Lower leg skin (tissue), 4 donors: ENCODE measurements around the gene SLC44A4. TPM values are rescaled to one million over a fixed set of nuclear protein-coding genes. Genes with fewer than 3 reads are reported as not detected.

Experiments
- DNase-seq, 2 donors: peaks; one replicate each; pipeline ENCODE4 v3.0.0-alpha.2; 2019; ENCODE audit warnings: low spot score in 2 of 2
- H3K4me3 ChIP-seq: fragments of 200-600 bp; sonication (generic); 2 replicates; pipeline ENCODE4 v1.5.1; 2017; ENCODE audit warnings: mild to moderate bottlenecking, low read depth; ENCODE audit not compliant: poor library complexity, severe bottlenecking
- CTCF ChIP-seq, 3 donors: fragments of 450-650 bp; IDR thresholded peaks; one replicate each; pipeline ENCODE4 v1.5.1; 2016; ENCODE audit warnings: antibody characterized with exemption in 3 of 3, mild to moderate bottlenecking in 3 of 3, moderate library complexity in 2 of 3
- POLR2A ChIP-seq, 2 donors: fragments of 450-650 bp; IDR thresholded peaks; one replicate each; pipeline ENCODE4 v1.6.1; 2016 to 2017; ENCODE audit warnings: antibody characterized with exemption in 2 of 2, mild to moderate bottlenecking in 1 of 2, moderate library complexity in 1 of 2
- WGBS, 2 donors: methylation state at CpG; one replicate each; pipeline ENCODE4 v1.1.5; 2018; 5-methylcytosine and 5-hydroxymethylcytosine counted together
- intact Hi-C: fragments of 100-400 bp; cut with DNase I; formaldehyde crosslinking; loops from one replicate; pipeline ENCODE4 v1.15.0; 2023; ENCODE audit warnings: low total_unique reads
- total RNA-seq, 4 donors: library from RNA; depleted of rRNA; stranded (reverse); fragments of >200 nt; gene quantifications; one replicate each; pipeline ENCODE4 v1.1.0, GENCODE V29; 2016

The SLC44A4 gene
- total RNA-seq, 4 donors from 2014 or later, result 1.6 to 5.2 (median 3.2) TPM

- whole genome bisulfite sequencing, 2 donors, result 89 to 93% methylated on average over 7 of the region's 7 CpGs
- DNase-seq, result no peak
- H3K4me3 ChIP-seq, result no peak overlapping the region
- TF ChIP-seq POLR2A (IDR thresholded peaks at IDR 0.05) (no peak), CTCF (IDR thresholded peaks at IDR 0.05) (no peak)
- intact Hi-C loops, result no loop called here
These were observed 2.4 kb downstream of the SLC44A4 start for GRCh38 chr6:31876357-31876756.

GRCh38 chr6:31875877-31876276 lies 2.9 kb downstream of the SLC44A4 start:
- H3K4me3 ChIP-seq, result no peak overlapping the region
- TF ChIP-seq POLR2A (IDR thresholded peaks at IDR 0.05), result no peak
- no peak for TF ChIP-seq CTCF (IDR thresholded peaks at IDR 0.05)
- 66 to 70% methylated on average over 5 of the region's 5 CpGs for WGBS, 2 donors
- intact Hi-C loops, result no loop called here
- DNase-seq, result no peak

GRCh38 chr6:31874836-31875572 lies 3.8 kb downstream of the SLC44A4 start:
- no peak overlapping the region for H3K4me3 ChIP-seq
- 84 to 85% methylated on average over 5 of the region's 5 CpGs for WGBS, 2 donors

GRCh38 chr6:31874084-31874670 lies 4.6 kb downstream of the SLC44A4 start:
- intact Hi-C loops, result no loop called here
- 55 to 63% methylated on average over 4 of the region's 4 CpGs for WGBS, 2 donors
- DNase-seq, result no peak
- TF ChIP-seq POLR2A (IDR thresholded peaks at IDR 0.05), result no peak
- no peak for TF ChIP-seq CTCF (IDR thresholded peaks at IDR 0.05)
- H3K4me3 ChIP-seq, result no peak overlapping the region

More at GRCh38 chr6:31874836-31875572, 3.8 kb downstream of the SLC44A4 start:
- DNase-seq, result no peak
- no peak for TF ChIP-seq POLR2A (IDR thresholded peaks at IDR 0.05)
- no peak for TF ChIP-seq CTCF (IDR thresholded peaks at IDR 0.05)
- intact Hi-C loops, result no loop called here

DNA sequence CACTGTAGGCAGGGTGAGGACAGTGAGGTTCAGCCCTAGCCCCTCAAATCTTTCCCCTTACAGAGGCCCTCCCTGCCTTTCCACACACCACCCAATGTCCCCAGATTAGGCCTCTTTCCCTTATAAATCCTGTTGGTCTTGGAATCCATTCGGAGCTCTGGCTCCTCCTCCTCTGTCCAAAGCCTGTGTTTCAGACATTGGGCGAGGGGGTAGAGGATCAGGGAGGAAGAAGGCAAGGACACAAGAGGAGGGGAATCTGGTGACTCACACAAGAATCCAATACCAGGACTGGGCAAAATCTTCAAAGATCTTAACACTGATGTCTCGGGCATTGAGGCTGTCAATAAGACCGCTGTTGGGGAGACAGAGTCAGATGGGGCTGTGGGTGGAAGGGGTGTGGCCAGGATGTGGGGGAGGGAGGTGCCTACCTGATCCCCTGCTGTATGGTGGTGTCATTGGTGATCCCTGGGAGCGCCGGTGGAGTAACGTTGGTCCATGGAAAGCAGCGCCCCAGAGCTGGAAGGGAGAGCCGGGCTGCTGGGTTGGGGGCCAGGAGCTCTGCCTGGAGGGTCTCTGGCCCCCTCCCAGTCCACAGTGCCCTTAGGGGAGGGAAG lies 7.6 kb downstream of the SLC44A4 start:
- no peak overlapping the region for H3K4me3 ChIP-seq
- intact Hi-C loops, result no loop called here
- WGBS, 2 donors, result 60 to 77% methylated on average over 9 of the region's 9 CpGs
- TF ChIP-seq CTCF (IDR thresholded peaks at IDR 0.05) (no peak), POLR2A (IDR thresholded peaks at IDR 0.05) (no peak)
- no peak for DNase-seq
